HepG2 (cell line): ENCODE results near the gene CTSW. TPM values are rescaled to one million over a fixed set of nuclear protein-coding genes. Genes with fewer than 3 reads are reported as not detected.
"Not testable (repeated sequence)": the region's sequence is repeated elsewhere in the genome, so short reads cannot be mapped to it uniquely, and the experiment has no call there.

Experiments used
- ATAC-seq: fragments of 200-7000 bp; cut with Tn5 transposase; 3 replicates; pipeline ENCODE4 v1.9.1; 2020; ENCODE audit warnings: mild to moderate bottlenecking, moderate library complexity
- BruUV-seq: library from RNA; stranded (reverse); fragments of 400-500 nt; replicated peaks from 2 replicates; lab custom pipeline; 2021; lab: Mats Ljungman, UMichigan
- CTCF ChIA-PET: fragments of 300-600 bp; formaldehyde crosslinking; extraction: SDS; loops from one replicate; lab custom pipeline; 2021; ENCODE audit warnings: low total read pairs, inconsistent platforms, low intra/inter-chr PET ratio; lab: Yijun Ruan, JAX
- POLR2A ChIA-PET: fragments of 350-600 bp; sonication (Branson Sonifier 250); formaldehyde crosslinking; loops from one replicate; lab custom pipeline; 2020; ENCODE audit warnings: antibody characterized with exemption, inconsistent platforms; lab: Yijun Ruan, JAX
- DNase-seq: peaks from one replicate; pipeline ENCODE4 v3.0.0-alpha.2; 2015; ENCODE audit warnings: low spot score
- FAIRE-seq: peaks from 3 replicates; lab custom pipeline; 2011; peaks lifted over from hg19 to GRCh38; lab: Jason Lieb, UNC
- H2AFZ ChIP-seq: one replicate; pipeline ENCODE4 v1.6.1; 2011; ENCODE audit warnings: low read length, inconsistent platforms
- H3K27ac ChIP-seq: fragments of 300-600 bp; 3 replicates; pipeline ENCODE4 v1.8.0; 2011; ENCODE audit warnings: mixed run types, mild to moderate bottlenecking, mixed read lengths, low read length, inconsistent platforms; ENCODE audit not compliant: insufficient read depth; ENCODE audit errors: extremely low read length
- H3K27me3 ChIP-seq, 2 experiments: fragments of 200-600 bp in 1 of 2; 2 replicates in 1 of 2; 3 replicates in 1 of 2; pipeline versions ENCODE4 v1.6.0 to v1.8.0; 2011; ENCODE audit warnings: low read length in 2 of 2, mild to moderate bottlenecking in 2 of 2, moderate library complexity in 2 of 2, inconsistent platforms in 1 of 2; ENCODE audit not compliant: insufficient read depth in 2 of 2, control insufficient read depth in 1 of 2
- H3K36me3 ChIP-seq, 2 experiments: fragments of 200-600 bp in 1 of 2; replicated peaks in 1 of 2; 2 replicates in 1 of 2; 3 replicates in 1 of 2; pipeline versions ENCODE4 v1.5.1 to v1.8.0; 2011; ENCODE audit warnings: low read length in 2 of 2, inconsistent platforms in 1 of 2; ENCODE audit not compliant: insufficient read depth in 2 of 2, control insufficient read depth in 1 of 2
- H3K4me1 ChIP-seq: 2 replicates; pipeline ENCODE4 v1.5.1; 2012; ENCODE audit warnings: low read length, inconsistent platforms; ENCODE audit not compliant: insufficient read depth
- H3K4me2 ChIP-seq: 2 replicates; pipeline ENCODE4 v1.6.0; 2011; ENCODE audit warnings: low read depth, low read length, inconsistent platforms
- H3K4me3 ChIP-seq, 3 experiments: fragments of 200-600 bp in 1 of 3; sonication (generic), shearing (Covaris generic) in 1 of 3; replicated peaks in 1 of 3; 2 replicates each; pipeline ENCODE4 v1.5.1; 2011 to 2016; ENCODE audit warnings: low read length in 3 of 3, inconsistent platforms in 2 of 3, low read depth in 2 of 3, mild to moderate bottlenecking in 2 of 3, control low read depth in 1 of 3, mixed read lengths in 1 of 3; ENCODE audit not compliant: insufficient read depth in 1 of 3
- H3K79me2 ChIP-seq: one replicate; pipeline ENCODE4 v1.6.1; 2011; ENCODE audit warnings: low read length, inconsistent platforms; ENCODE audit not compliant: insufficient read depth
- H3K9ac ChIP-seq: 2 replicates; pipeline ENCODE4 v1.6.0; 2011; ENCODE audit warnings: mild to moderate bottlenecking, low read depth, low read length, inconsistent platforms; ENCODE audit not compliant: insufficient read depth
- H3K9me3 ChIP-seq: 2 replicates; pipeline ENCODE4 v1.5.1; 2012; ENCODE audit warnings: mild to moderate bottlenecking, low read length
- H4K20me1 ChIP-seq: 2 replicates; pipeline ENCODE4 v1.6.0; 2011; ENCODE audit warnings: inconsistent platforms, mild to moderate bottlenecking, low read length, moderate library complexity; ENCODE audit not compliant: insufficient read depth
- BORCS8-MEF2B ChIP-seq: sonication (generic); formaldehyde crosslinking; IDR thresholded peaks from 2 replicates; pipeline ENCODE4 v1.8.0; 2022; ENCODE audit warnings: mild to moderate bottlenecking, missing genetic modification reagents
- NR2F1 ChIP-seq, 2 experiments: fragments of 450-650 bp in 1 of 2; formaldehyde crosslinking in 1 of 2; IDR thresholded peaks; 2 replicates each; pipeline versions ENCODE4 v1.5.0 to v1.6.1; 2016 to 2020; ENCODE audit warnings: mild to moderate bottlenecking in 1 of 2, missing compliant biosample characterization in 1 of 2, missing genetic modification reagents in 1 of 2, moderate library complexity in 1 of 2
- NR2F2 ChIP-seq: IDR thresholded peaks from 2 replicates; pipeline ENCODE4 v1.6.1; 2012; ENCODE audit warnings: low read depth, inconsistent platforms, borderline replicate concordance
- NR2F6 ChIP-seq, 2 experiments: IDR thresholded peaks; 2 replicates each; pipeline ENCODE4 v1.6.1; 2016; ENCODE audit warnings: antibody characterized with exemption in 1 of 2, mild to moderate bottlenecking in 1 of 2
- RARA ChIP-seq: IDR thresholded peaks from 2 replicates; pipeline ENCODE4 v1.6.1; 2016; ENCODE audit warnings: missing genetic modification reagents, missing compliant biosample characterization
- SOX13 ChIP-seq, 3 experiments: fragments of 450-650 bp in 1 of 3; sonication (generic) in 1 of 3; formaldehyde crosslinking in 1 of 3; IDR thresholded peaks in 2 of 3; conservative IDR thresholded peaks in 1 of 3; 2 replicates each; pipeline versions ENCODE4 v1.5.0 to v1.6.1; 2016 to 2020; ENCODE audit warnings: antibody characterized with exemption in 1 of 3, mild to moderate bottlenecking in 1 of 3, missing compliant biosample characterization in 1 of 3, missing genetic modification reagents in 1 of 3, moderate library complexity in 1 of 3
- SOX6 ChIP-seq, 2 experiments: fragments of 450-650 bp in 1 of 2; sonication (generic) in 1 of 2; formaldehyde crosslinking in 1 of 2; IDR thresholded peaks; 2 replicates each; pipeline versions ENCODE4 v1.4.0 to v1.6.1; 2017 to 2020; ENCODE audit warnings: antibody characterized with exemption in 1 of 2, mild to moderate bottlenecking in 1 of 2, missing genetic modification reagents in 1 of 2
- ZNF362 ChIP-seq: sonication (generic); formaldehyde crosslinking; IDR thresholded peaks from 2 replicates; pipeline ENCODE4 v1.4.0; 2020; ENCODE audit warnings: missing genetic modification reagents, mild to moderate bottlenecking, borderline replicate concordance
- ZNF670 ChIP-seq: sonication (generic); formaldehyde crosslinking; IDR thresholded peaks from 2 replicates; pipeline ENCODE4 v1.8.0; 2022; ENCODE audit warnings: mild to moderate bottlenecking, missing genetic modification reagents, borderline replicate concordance
- WGBS: methylation state at CpG from one replicate; pipeline ENCODE4 v1.1.6; 2017; ENCODE audit warnings: low lambda C conversion rate; 5-methylcytosine and 5-hydroxymethylcytosine counted together
- in situ Hi-C: cut with HindIII; loops from 2 replicates; pipeline ENCODE4 v1.10.0; 2017; ENCODE audit warnings: low pct_unique_long_range_greater_than_20kb; ENCODE audit not compliant: extremely low pct_ligation_motif_present
- intact Hi-C: fragments of 100-400 bp; cut with micrococcal nuclease; formaldehyde crosslinking; loops from one replicate; pipeline ENCODE4 v1.10.0; 2022; ENCODE audit not compliant: unreplicated experiment
- polyA plus RNA-seq, 8 experiments: library from polyadenylated mRNA; depleted of rRNA in 3 of 8; stranded (reverse) in 7 of 8; unstranded in 1 of 8; fragments of >200 nt; fragmentation: Illumina TruSeq in 4 of 8; extraction: Trizol in 4 of 8; gene quantifications; 2 replicates each; pipeline versions ENCODE4 v1.2.1 to v1.2.3, GENCODE V29; 2011 to 2016; ENCODE audit warnings: low read depth in 4 of 8, missing spikeins in 1 of 8, mixed read lengths in 1 of 8; ENCODE audit not compliant: insufficient read depth in 1 of 8
- total RNA-seq, 5 experiments: library from RNA; depleted of rRNA; stranded (reverse); fragments of >200 nt; fragmentation: Illumina TruSeq; extraction: Trizol; gene quantifications; 2 replicates each; pipeline ENCODE4 v1.2.3, GENCODE V29; 2016; ENCODE audit warnings: low read depth in 1 of 5

The CTSW gene
- total and polyA plus RNA-seq, 2 of the 13 experiments (the other 11 are each of a cell fraction or from before 2014, with no cell fraction given): 0.09 TPM; not detected in 1

- Histone ChIP-seq H2AFZ (no peak overlapping the region), H3K9ac (no peak overlapping the region), H3K4me2 (no peak overlapping the region), H3K27me3 (no peaks in the 10 kb centered on the region), H4K20me1 (0 out of 2 replicates have a peak, but pooled peaks cover under 1% of the 10 kb centered on the region), H3K27ac (no peak overlapping the region), H3K4me3 (no peak overlapping the region), H3K36me3 (0 out of 5 replicates have a peak, but pooled peaks cover 0 to 3% of the 10 kb centered on the region in 2 experiments), H3K9me3 (0 out of 2 replicates have a peak, but pooled peaks cover 4% of the 10 kb centered on the region), H3K79me2 (no peaks in the 10 kb centered on the region), H3K4me1 (peaks cover 60% of the 10 kb centered on the region)
- TF ChIP-seq BORCS8-MEF2B (CRISPR knock-in tag) (no peak), NR2F2 (peak; percentile 39; the same call in 1 of the 2 replicates), NR2F1 (CRISPR knock-in tag; IDR thresholded peaks at IDR 0.05) (peak in 1 of 2 experiments; percentile 41; a peak in 1 of 4 replicates), SOX6 (IDR thresholded peaks at IDR 0.05) (no peak), SOX6 (CRISPR knock-in tag; IDR thresholded peaks at IDR 0.05) (peak; percentile 20; the same call in 1 of the 2 replicates), RARA (CRISPR knock-in tag) (0 out of 2 replicates have a peak, but pooled peaks have one; percentile 17), NR2F6 (IDR thresholded peaks at IDR 0.05) (peak; percentile 51; the same call in 1 of the 2 replicates), NR2F6 (CRISPR knock-in tag; IDR thresholded peaks at IDR 0.05) (peak; percentile 71), ZNF362 (peak; percentile 85), ZNF670 (CRISPR knock-in tag) (no peak), SOX13 (IDR thresholded peaks at IDR 0.05) (no peak), SOX13 (CRISPR knock-in tag; conservative IDR thresholded peaks at IDR 0.05 in 1 of 2, IDR thresholded peaks at IDR 0.05 in 1 of 2) (peak in 1 of 2 experiments; percentile 71; a peak in 2 of 4 replicates)
- in situ Hi-C loops: no loop called here
- 0% methylated on average over 3 of the region's 3 CpGs for WGBS
- no TSS peak for BruUV-seq
- intact Hi-C loops: no loop called here
- FAIRE-seq (peak; percentile 21), ATAC-seq (no peak), DNase-seq (no peak)
- ChIA-PET POLR2A (interaction anchor here (4.1 kb wide), 2 partner anchors 10 to 12 kb away, joined by 20 to 21 read pairs; partner anchors contain the start of genes CFL1 and MUS81), CTCF (no interaction called here)
These were observed 31.9 kb upstream of the CTSW start for GRCh38 chr11:65847746-65848145.

- FAIRE-seq, H2AFZ ChIP-seq, H3K79me2 ChIP-seq, H3K36me3 ChIP-seq, intact Hi-C loops, H3K27me3 ChIP-seq, CTCF ChIA-PET, H3K4me3 ChIP-seq, ATAC-seq, H3K27ac ChIP-seq, H3K9me3 ChIP-seq, in situ Hi-C loops, DNase-seq, BruUV-seq, H3K9ac ChIP-seq: not testable (repeated sequence)
- H3K4me1 ChIP-seq: peaks cover 61% of the 10 kb centered on the region
- H3K4me2 ChIP-seq: peak overlapping the region; percentile 60; the same call in 1 of the 2 replicates
- POLR2A ChIA-PET: interaction anchor here (1.2 to 4.1 kb wide), 4 partner anchors 9 to 128 kb away, joined by 4 to 21 read pairs (median 14); partner anchors contain the start of genes CFL1, MUS81 and RNASEH2C
- H4K20me1 ChIP-seq: peaks cover 10% of the 10 kb centered on the region
- WGBS: 43% methylated on average over 7 of the region's 7 CpGs
These were observed 30.9 kb upstream of the CTSW start for GRCh38 chr11:65848693-65849092.
